ENCODE data around the gene ZFYVE28. TPM values are rescaled to one million over a fixed set of nuclear protein-coding genes. Genes with fewer than 3 reads are reported as not detected.

Gene ZFYVE28
- total RNA-seq, 1 experiment from 2014 or later, result 0.82 TPM

DNA sequence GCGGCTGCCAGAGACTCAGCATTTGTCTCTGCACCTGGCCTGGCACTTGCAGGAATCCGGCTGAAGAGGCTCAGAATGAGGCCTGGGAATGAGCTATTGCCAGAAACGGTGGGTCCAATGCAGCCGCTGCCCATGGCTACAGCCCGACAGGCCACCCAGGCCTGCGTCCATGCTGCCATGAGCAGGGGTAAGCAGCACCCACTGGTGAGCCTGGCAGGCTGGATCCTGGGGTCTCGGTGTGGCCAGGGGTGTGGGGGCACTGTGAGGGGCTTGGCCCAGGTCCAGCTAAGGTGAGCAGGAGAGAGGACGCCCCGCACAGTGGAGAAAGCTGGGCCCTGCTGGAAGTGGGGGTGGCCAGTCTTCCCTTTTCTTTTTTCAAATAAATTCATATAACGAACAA lies 96.2 kb downstream of the ZFYVE28 start:
- DNase-seq, result no peak
- no peaks in the 10 kb centered on the region for H3K27me3 Mint-ChIP-seq (ENCODE audit: insufficient read depth, unreplicated experiment)
- BruUV-seq (replicated peaks), result no TSS peak
- CTCF ChIA-PET, result no interaction called here
- H3K9me3 Mint-ChIP-seq (ENCODE audit: unreplicated experiment), result no peaks in the 10 kb centered on the region
- Histone ChIP-seq H3K4me3 (ENCODE audit: low read depth, low read length) (no peak overlapping the region), H3K27me3 (replicated peaks; ENCODE audit: control insufficient read depth, insufficient read depth, low read length) (no peaks in the 10 kb centered on the region; the same call in 1 of the 2 replicates), H3K36me3 (ENCODE audit: control insufficient read depth, insufficient read depth, low read length) (no peaks in the 10 kb centered on the region), H3K9me3 (no peaks in the 10 kb centered on the region), H3K4me1 (no peaks in the 10 kb centered on the region)
- no peaks in the 10 kb centered on the region for H3K36me3 Mint-ChIP-seq (ENCODE audit: insufficient read depth, unreplicated experiment)
- H3K4me1 Mint-ChIP-seq (ENCODE audit: low read depth, unreplicated experiment), result no peaks in the 10 kb centered on the region
- TF ChIP-seq, protein P1, sequence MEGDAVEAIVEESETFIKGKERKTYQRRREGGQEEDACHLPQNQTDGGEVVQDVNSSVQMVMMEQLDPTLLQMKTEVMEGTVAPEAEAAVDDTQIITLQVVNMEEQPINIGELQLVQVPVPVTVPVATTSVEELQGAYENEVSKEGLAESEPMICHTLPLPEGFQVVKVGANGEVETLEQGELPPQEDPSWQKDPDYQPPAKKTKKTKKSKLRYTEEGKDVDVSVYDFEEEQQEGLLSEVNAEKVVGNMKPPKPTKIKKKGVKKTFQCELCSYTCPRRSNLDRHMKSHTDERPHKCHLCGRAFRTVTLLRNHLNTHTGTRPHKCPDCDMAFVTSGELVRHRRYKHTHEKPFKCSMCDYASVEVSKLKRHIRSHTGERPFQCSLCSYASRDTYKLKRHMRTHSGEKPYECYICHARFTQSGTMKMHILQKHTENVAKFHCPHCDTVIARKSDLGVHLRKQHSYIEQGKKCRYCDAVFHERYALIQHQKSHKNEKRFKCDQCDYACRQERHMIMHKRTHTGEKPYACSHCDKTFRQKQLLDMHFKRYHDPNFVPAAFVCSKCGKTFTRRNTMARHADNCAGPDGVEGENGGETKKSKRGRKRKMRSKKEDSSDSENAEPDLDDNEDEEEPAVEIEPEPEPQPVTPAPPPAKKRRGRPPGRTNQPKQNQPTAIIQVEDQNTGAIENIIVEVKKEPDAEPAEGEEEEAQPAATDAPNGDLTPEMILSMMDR (IDR thresholded peaks at IDR 0.05; ENCODE audit: insufficient read depth in 1 of 2, low read depth in 1 of 2, low read length in 1 of 2, severe bottlenecking in 1 of 2, unreplicated experiment in 1 of 2), result no peak
- no peak overlapping the region for H3K4me3 Mint-ChIP-seq (ENCODE audit: unreplicated experiment)
- intact Hi-C loops (cut with micrococcal nuclease; ENCODE audit: unreplicated experiment), result no loop called here
- POLR2A ChIA-PET, result no interaction called here
- no peak overlapping the region for H3K27ac Mint-ChIP-seq (ENCODE audit: unreplicated experiment)

DNA sequence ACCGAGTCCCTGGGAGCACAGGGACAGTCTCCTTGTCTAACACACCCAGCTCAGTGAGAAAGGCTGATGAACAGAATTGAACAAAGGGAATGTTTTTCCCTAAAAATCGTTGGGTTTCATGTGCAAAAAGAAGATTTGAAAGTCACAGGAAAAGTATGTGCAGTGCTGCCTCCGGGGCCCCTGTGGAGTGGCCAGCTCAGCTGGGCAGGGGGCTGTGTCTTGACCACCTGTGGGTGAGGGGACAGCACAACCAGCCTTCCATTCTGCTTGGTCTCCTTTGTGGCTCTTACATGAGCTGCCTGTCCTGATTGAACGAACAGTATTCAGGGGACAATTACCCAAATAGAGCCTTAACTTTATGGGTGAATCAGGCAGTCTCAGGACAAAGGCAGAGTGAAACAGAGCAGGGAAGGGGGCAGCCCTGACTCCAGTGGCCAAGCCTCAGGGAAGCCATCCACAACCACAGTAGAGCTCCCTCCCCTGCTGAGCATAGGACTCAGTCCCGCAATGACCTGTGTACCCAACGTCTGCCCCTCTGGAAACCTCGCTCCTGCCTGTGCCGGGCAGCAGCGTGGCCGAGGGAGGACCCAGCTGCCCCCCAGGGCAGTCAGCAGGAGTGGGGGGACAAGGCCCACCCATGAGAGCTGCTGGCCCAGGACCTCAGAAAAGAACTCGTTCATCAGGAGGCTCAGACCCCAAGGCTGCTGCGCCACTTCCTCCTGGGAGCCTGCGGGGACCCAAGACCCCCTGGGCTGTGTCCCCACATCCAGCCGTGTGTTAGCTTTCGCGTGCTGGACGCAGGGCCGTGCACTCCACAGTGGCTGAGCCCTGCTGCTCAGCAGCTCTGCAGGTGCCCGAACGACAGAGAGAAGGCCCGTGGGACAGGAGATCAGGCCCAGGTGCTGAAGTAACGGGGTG lies 96.9 kb downstream of the ZFYVE28 start:
- DNase-seq, result no peak
- no peak overlapping the region for H3K4me3 ChIP-seq (ENCODE audit: low read depth, low read length)
- no peaks in the 10 kb centered on the region for H3K9me3 ChIP-seq
- H3K27me3 ChIP-seq (replicated peaks; ENCODE audit: control insufficient read depth, insufficient read depth, low read length), result no peaks in the 10 kb centered on the region; the same call in 1 of the 2 replicates
- H3K9me3 Mint-ChIP-seq (ENCODE audit: unreplicated experiment), result no peaks in the 10 kb centered on the region
- H3K27ac Mint-ChIP-seq (ENCODE audit: unreplicated experiment), result no peak overlapping the region
- H3K36me3 ChIP-seq (ENCODE audit: control insufficient read depth, insufficient read depth, low read length), result no peaks in the 10 kb centered on the region
- intact Hi-C loops (cut with micrococcal nuclease; ENCODE audit: unreplicated experiment), result no loop called here
- H3K27me3 Mint-ChIP-seq (ENCODE audit: insufficient read depth, unreplicated experiment), result no peaks in the 10 kb centered on the region
- H3K36me3 Mint-ChIP-seq (ENCODE audit: insufficient read depth, unreplicated experiment), result no peaks in the 10 kb centered on the region
- POLR2A ChIA-PET, result no interaction called here
- no peaks in the 10 kb centered on the region for H3K4me1 ChIP-seq
- H3K4me3 Mint-ChIP-seq (ENCODE audit: unreplicated experiment), result no peak overlapping the region
- CTCF ChIA-PET, result no interaction called here
- no TSS peak for BruUV-seq (replicated peaks)
- H3K4me1 Mint-ChIP-seq (ENCODE audit: low read depth, unreplicated experiment), result no peaks in the 10 kb centered on the region
- TF ChIP-seq, protein P1 (IDR thresholded peaks at IDR 0.05; ENCODE audit: insufficient read depth in 1 of 2, low read depth in 1 of 2, low read length in 1 of 2, severe bottlenecking in 1 of 2, unreplicated experiment in 1 of 2), result no peak

DNA sequence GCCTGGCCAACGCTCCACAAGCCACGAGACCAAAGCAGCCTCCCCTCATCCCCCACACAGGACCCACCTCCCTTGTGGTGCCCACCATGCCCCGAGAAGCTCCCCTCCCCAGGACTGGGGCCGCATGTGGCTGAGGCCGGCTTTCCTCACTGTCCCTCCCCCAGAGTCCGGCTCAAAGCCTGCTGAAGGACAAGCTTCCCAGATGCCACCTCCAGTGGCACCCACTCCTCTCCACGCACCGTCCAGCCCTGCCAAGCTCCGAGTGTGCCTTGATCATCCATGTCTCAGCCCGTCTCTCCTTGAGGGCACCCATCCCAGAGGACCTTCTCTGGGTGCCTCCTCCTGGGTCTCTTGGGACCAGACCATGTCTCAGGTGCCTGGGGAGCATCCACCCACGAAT lies 97.7 kb downstream of the ZFYVE28 start:
- Mint-ChIP-seq H3K36me3 (ENCODE audit: insufficient read depth, unreplicated experiment) (no peaks in the 10 kb centered on the region), H3K27ac (ENCODE audit: unreplicated experiment) (no peak overlapping the region), H3K4me1 (ENCODE audit: low read depth, unreplicated experiment) (no peaks in the 10 kb centered on the region), H3K4me3 (ENCODE audit: unreplicated experiment) (no peak overlapping the region), H3K9me3 (ENCODE audit: unreplicated experiment) (no peaks in the 10 kb centered on the region), H3K27me3 (ENCODE audit: insufficient read depth, unreplicated experiment) (peaks cover 1% of the 10 kb centered on the region)
- Histone ChIP-seq H3K4me3 (ENCODE audit: low read depth, low read length) (no peak overlapping the region), H3K36me3 (ENCODE audit: control insufficient read depth, insufficient read depth, low read length) (no peaks in the 10 kb centered on the region), H3K27me3 (replicated peaks; ENCODE audit: control insufficient read depth, insufficient read depth, low read length) (no peaks in the 10 kb centered on the region; the same call in 1 of the 2 replicates), H3K4me1 (no peaks in the 10 kb centered on the region), H3K9me3 (no peaks in the 10 kb centered on the region)
- DNase-seq, result no peak
- intact Hi-C loops (cut with micrococcal nuclease; ENCODE audit: unreplicated experiment), result no loop called here
- POLR2A ChIA-PET, result no interaction called here
- CTCF ChIA-PET, result no interaction called here
- BruUV-seq (replicated peaks), result no TSS peak
- TF ChIP-seq, protein P1 (IDR thresholded peaks at IDR 0.05; ENCODE audit: insufficient read depth in 1 of 2, low read depth in 1 of 2, low read length in 1 of 2, severe bottlenecking in 1 of 2, unreplicated experiment in 1 of 2), result no peak

Data from Caco-2 (cell line).